HG02840 (cell line): Measurements from ENCODE around the gene ODAD2.
"Not testable (repeated sequence)": the region's sequence is repeated elsewhere in the genome, so short reads cannot be mapped to it uniquely, and the experiment has no call there.

ENCODE experiments used
- ATAC-seq: cut with Tn5 transposase; IDR thresholded peaks from one replicate; pipeline ENCODE4 v1.9.1; 2021; ENCODE audit warnings: mild to moderate bottlenecking, moderate library complexity, moderate number of reproducible peaks; ENCODE audit not compliant: unreplicated experiment, low FRiP score

The ODAD2 gene, protein sequence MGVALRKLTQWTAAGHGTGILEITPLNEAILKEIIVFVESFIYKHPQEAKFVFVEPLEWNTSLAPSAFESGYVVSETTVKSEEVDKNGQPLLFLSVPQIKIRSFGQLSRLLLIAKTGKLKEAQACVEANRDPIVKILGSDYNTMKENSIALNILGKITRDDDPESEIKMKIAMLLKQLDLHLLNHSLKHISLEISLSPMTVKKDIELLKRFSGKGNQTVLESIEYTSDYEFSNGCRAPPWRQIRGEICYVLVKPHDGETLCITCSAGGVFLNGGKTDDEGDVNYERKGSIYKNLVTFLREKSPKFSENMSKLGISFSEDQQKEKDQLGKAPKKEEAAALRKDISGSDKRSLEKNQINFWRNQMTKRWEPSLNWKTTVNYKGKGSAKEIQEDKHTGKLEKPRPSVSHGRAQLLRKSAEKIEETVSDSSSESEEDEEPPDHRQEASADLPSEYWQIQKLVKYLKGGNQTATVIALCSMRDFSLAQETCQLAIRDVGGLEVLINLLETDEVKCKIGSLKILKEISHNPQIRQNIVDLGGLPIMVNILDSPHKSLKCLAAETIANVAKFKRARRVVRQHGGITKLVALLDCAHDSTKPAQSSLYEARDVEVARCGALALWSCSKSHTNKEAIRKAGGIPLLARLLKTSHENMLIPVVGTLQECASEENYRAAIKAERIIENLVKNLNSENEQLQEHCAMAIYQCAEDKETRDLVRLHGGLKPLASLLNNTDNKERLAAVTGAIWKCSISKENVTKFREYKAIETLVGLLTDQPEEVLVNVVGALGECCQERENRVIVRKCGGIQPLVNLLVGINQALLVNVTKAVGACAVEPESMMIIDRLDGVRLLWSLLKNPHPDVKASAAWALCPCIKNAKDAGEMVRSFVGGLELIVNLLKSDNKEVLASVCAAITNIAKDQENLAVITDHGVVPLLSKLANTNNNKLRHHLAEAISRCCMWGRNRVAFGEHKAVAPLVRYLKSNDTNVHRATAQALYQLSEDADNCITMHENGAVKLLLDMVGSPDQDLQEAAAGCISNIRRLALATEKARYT

DNA sequence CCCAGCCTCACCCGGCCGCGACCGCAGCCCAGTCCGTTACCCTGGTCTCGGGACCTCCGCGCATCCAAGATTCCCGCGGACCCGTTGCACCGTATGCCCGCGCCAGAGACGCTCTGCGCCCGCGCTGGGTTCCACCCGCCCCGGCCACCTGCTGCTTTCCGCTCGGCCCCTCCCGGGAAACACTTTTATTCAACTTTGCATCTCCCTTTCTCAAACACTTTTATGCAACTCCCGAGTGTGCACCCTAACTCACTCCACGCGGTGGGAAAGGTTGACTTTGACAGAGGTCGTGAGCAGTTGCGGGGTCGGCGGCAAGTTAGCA lies at the start of gene ODAD2:
ODAD2 (minus strand) TSS at position 126 of the 322 bp plus-strand sequence. CDS start 3,937 bp downstream, outside the sequence.
- ATAC-seq = no peak

DNA sequence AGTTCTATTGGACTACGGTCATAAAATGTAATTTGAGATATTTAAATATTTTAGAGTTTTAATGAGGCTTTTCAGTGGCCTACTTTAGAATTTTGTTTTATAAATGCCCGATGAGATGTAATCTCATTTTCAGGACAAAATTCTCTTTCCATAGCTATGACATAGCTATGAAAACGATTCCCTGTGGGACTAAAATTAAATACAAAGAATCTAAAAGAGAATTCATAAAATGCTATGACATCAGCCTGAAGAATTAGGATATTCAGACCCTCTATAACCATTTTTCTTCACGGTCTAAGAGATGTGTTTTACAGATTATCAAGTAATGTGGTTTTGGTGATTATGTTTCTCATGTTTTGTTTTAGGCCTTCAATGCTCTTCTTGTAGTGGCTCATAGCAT lies 48.2 kb upstream of the ODAD2 start:
- no peak for ATAC-seq

GRCh38 chr10:28046579-28046978 lies 47.7 kb upstream of the ODAD2 start:
- ATAC-seq = no peak

- ATAC-seq = no peak
Observed at GRCh38 chr10:28043941-28044340, 45.1 kb upstream of the ODAD2 start.

DNA sequence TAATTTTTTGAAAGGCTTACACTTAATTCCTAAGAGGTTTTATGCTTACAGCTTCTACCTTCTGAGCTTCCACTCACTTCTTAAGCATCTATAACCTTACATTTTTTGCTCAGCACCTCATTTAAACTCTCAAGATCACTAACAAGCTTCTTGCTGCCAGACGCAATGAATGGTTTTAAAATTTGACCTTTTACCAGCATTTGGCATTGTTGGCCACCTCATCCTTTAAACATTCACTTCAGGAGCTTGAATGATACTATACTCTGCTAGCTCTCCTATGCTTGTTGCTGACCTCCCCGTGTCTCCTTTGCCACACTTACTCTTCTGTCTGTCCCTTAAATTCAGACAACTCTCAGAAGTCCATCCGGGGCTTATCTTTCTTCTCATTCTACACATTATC lies 37.7 kb upstream of the ODAD2 start:
- no peak for ATAC-seq

DNA sequence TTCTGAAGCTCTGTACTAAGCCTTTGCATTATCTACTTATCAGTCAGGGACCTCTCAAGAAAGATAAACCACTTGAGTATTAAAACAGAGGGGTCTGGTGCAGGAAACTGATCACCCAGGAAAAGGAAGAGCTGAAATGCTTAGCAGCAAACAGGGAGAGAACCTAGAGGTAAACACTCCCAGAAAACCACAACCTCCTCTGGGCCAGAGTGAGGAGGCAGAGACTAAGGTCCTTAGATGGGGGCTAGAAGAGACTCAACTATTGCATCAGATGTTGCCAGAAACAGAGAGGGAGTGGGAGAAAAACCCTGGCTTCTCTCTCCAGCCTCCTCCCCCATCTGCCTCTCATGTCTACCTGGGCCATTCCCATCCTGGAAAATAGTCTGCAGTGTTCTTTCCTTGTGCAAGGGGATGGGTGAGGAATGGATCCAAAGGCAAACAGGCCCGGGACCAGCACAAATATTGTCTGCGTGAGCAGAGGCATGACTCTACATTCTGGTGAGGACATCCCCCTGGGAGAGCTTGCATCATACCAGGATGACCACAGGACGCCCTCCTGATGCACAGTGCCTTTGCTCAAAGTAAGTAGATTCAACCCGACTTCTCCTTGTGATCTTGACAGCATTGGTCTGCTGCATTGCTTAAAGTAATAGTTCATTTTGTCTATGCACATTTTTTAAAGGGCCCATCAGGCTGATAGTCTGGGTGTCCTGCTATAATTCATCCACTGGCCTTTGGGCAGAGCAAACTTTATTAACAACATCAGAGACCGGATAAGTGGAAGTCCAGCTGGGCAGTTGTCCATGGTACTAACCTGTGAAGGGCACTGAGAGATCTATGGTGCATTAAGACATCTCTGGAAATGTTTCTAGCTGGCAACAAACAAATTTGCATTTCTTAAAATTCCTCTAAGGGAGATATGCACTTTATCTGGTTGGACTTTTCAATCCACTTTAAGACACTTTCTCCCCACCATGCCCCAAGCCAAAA lies 22.4 kb upstream of the ODAD2 start:
- ATAC-seq = no peak

DNA sequence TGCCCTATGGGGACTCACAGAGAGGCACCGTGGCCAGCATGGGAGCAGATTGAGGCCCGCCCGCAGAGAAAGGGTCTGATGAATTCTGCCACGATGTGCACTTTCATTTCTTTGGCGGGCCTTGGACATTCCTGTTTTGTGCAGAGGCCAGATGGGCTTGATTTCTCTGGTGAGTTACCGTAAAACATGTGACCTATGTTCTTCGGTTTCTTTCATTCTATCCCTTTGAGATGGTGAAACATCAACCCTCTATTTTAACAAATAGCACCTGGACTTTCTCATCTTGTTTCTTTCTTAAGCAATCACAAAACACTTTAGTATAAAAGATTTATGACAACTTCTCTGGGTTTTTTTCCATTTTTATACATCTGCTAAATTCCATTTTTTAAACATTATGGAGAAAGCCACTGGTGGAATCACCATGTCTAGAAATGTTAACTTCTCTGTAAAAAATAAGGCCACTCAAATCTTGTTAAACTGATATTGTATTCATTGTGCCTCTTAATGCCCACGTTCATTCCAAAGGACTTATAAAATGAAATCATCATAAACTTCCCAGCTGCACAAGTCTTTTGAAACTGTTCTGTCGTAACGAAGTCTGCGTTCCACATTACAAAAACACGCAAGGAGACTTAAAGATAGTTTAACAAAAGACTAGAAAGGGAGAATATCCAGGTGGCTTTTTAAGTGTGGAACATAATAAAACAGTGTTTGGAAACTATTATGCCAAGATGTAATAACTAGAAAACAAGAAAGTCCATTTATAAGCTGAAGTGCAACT lies 21.4 kb upstream of the ODAD2 start:
- no peak for ATAC-seq

DNA sequence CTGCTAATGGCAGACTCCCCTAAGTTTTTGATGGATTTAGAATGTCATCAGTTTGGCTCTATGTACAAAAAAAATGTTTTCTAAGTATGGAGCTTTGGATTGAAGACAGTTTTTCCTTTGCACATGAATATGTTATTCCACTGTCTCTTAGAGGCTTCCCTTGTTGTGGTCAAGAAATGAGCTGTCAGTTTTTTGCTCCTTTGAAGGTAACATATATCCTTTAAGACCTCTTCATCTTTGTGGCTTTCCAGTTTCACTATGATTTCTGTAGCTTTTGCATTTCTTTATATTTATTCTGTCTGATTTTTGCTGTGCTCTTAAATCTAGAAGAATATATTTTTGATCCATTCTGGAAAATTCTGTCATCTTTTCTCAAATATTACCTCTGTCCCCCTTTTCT lies 15.8 kb upstream of the ODAD2 start:
- ATAC-seq = no peak

GRCh38 chr10:28012990-28013515 lies 14.2 kb upstream of the ODAD2 start:
- ATAC-seq = no peak

DNA sequence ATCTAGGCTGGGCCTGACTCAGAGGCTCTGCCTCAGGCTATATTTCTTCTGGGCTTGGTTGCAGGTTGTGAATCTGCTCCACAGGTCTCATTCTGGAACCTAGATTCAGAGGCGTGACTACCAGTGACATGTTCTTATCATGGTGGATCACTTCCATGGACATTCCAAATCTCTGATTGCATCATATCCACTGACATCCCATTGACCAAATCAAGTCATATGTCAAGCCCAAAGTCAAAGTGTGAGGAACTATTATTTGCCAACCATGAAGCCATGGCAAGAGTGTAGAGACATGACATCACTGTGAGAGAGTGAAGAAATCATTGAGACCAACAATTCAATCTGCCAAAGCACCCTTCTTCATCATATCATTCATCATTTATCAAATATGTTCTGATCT lies 11.9 kb upstream of the ODAD2 start:
- no peak for ATAC-seq

DNA sequence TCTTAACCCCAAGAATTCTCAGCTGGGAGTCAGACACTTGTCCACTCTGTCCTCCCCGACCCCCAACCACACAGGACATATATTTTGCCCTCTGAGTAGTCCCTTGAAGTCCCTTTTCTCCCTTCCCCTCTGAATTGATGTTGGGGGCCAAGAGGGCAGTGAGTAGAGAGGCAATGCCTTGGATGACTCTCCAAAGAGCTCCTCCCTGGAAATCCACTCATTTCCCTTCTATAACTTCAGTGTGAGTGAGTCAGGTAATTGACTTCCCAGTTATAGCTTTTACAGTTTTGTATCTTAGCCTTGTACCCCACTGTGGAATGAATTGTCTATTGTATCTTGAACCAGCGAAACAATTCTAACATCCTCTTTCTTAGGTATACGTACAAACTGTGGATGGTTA lies 9.2 kb upstream of the ODAD2 start:
- no peak for ATAC-seq

DNA sequence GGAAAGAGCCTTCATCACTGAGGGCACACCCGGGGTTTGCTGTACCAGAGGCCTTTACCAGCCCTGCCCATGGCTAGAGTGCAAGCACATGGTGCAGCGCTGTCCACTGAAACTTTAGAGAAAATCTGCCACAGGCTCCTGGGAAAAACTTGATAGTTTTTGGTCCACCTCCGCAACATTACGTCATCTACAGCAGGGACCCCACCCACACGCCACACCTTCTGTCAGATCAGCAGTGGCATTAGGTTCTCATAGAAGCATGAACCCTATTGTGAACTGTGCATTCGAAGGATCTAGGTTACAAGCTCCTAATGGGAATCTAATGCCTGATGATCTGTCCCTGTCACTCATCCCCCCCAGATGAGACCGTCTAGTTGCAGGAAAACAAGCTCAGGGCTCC lies 2.5 kb upstream of the ODAD2 start:
- ATAC-seq = no peak

DNA sequence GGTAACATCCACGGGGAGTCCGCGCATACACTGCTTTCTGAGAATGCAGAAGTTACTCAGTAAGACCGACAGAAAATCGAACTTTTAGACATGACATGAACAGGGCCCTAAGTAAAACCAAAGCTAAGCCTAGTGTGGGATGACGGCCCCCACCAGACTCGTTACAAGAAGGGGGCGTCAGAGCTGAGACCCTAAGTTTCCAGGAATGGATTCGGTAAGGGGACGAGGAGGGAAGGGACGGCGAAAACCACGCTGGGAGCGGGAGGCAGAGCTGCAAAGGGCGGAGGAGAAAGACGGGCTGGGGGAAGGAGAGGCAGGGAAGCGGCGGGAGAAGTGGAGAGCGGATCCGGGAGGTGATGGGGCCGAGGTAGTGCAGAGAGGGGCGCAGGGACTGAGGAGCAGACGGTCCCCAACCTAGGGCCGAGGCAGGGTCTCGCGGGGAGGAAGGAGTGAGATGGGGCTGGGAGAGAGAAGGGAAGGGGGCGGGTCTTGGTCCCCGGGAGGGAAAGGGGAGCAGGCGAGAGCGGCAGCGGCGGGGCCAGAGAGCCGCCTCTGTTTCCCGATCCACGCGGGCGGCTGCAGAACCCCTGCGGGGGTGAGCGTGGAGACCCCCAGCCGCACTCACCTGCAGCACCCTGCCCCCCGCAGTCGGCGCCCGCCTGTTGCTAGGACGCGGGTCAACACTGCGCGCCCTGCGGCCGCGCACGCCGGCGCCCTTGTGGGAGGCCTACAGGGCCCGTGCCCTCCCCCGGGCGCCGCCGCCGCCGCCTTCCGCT lies 513 bp downstream of the ODAD2 start:
- no peak for ATAC-seq

DNA sequence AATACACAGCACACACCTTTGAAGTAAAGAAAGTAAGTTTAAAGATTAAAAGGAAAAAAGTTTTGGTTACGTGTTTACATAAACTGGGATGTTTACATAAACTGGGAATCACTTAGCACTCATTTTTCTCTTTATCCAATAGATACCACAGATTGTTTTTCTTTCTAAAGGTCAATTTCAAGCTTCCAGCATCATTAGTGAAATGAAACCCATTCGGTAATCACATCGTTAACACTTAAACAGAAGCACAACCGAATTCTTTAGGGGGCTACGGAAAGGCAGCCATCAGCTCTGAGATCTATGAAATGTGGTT lies 1.1 kb downstream of the ODAD2 start:
- ATAC-seq = no peak

DNA sequence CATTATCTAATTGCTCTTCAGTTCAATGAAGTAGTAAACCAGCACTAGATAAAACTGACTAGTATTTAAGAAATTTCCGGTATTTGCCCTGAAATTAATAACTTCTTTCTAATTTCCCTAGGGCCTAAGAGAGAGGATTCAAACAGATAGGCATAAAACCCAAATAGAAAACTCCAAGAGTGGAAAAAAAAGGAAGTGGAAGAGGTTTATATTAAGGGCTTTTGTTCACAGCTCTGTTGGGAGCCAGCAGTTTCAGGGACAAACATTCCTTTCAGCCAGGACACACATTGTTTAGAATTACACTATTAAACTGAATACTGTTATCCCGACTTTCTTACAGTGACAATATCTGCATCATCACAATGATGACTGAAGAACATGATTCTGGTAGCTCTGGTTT lies 3.6 kb downstream of the ODAD2 start:
- ATAC-seq = no peak

DNA sequence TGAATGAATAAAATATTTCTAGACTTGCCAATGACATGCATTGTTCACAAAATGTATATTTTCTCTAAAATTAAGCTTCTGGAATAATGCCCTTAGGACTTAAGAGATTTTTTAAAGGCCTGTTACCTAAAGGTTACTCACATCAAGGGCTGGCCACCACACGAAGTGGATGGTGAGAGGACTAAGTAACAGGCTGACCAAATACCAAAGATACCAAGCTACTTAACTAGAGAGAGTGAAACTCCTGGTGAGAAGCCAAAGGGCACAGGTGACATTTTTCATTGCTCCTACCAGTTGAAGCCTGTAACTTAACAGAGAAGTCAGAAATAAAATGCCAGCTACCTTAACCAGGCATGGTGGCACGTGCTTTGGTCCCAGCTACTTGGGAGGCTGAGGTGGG lies 9.5 kb downstream of the ODAD2 start:
- ATAC-seq = not testable (repeated sequence)

- no peak for ATAC-seq
Observed at GRCh38 chr10:27986821-27987220, 12.1 kb downstream of the ODAD2 start.

DNA sequence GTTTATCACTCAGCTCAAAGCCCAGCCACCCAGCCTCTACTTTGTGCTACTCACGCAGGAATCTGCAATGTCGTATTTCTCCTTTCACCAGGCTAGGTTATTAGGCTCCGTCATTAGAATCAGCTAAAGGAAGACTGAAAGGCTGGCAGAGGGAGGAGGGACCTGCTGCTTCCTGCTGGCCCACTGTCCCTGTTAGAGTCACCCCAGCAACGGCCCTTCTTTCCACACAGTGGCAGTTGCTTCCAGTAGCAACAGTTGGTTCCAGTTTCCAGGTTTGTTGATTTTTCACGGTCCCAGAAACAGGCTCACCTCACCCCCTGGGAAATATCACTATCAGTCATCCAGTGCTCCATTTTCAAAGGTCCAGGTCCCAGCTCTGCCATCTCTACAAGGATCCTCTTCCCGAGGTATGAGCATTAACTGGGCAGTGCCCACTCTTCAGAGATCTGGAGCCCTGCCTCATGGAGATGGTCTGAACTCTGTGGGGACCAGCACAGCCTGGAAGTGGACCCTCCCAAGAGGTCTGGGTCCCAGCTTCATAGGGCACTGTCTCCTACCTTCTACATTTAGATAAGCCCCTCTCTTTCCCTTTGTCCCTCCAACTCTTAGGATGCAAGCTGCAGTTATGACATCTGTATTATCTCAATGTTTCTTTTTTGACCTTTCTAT lies 15.9 kb downstream of the ODAD2 start:
- ATAC-seq = no peak
